ENCODE measurements around the gene ZBTB20. TPM values are rescaled to one million over a fixed set of nuclear protein-coding genes. Genes with fewer than 3 reads are reported as not detected.

The ZBTB20 gene
- total and polyA plus RNA-seq, 12 donors, result 0.57 to 105 (median 86.8) TPM

- peaks cover 0 to 24% (median 0%) of the 10 kb centered on the region in 11 donors for H3K9me3 ChIP-seq
- H3K36me3 ChIP-seq, result no peaks in the 10 kb centered on the region
- ATAC-seq (no peak), DNase-seq (no peak)
- intact Hi-C loops (cut with DNase I), result no loop called here
- peaks cover 0 to 7% (median 0%) of the 10 kb centered on the region in 9 donors for H3K4me1 ChIP-seq
- no peak for TF ChIP-seq CTCF (IDR thresholded peaks at IDR 0.05)
- WGBS, 2 donors, result 92 to 96% methylated on average over 2 of the region's 2 CpGs
- no peak overlapping the region for H3K27ac ChIP-seq
- H3K4me3 ChIP-seq, result no peak overlapping the region
- H3K27me3 ChIP-seq, result no peaks in the 10 kb centered on the region
Observed at GRCh38 chr3:114942773-114943172, 204.3 kb downstream of the ZBTB20 start.

- no peak for ATAC-seq
- WGBS, 2 donors, result 96 to 97% methylated on average over 3 of the region's 3 CpGs
Observed at GRCh38 chr3:114941626-114942309, 205.3 kb downstream of the ZBTB20 start.

GRCh38 chr3:114939920-114940319 lies 207.2 kb downstream of the ZBTB20 start:
- Histone ChIP-seq H3K9me3 (peaks cover 0 to 7% (median 0%) of the 10 kb centered on the region in 11 donors), H3K27me3 (no peaks in the 10 kb centered on the region), H3K4me1 (peaks cover 0 to 7% (median 0%) of the 10 kb centered on the region in 9 donors), H3K4me3 (no peak overlapping the region), H3K36me3 (no peaks in the 10 kb centered on the region), H3K27ac (no peak overlapping the region)
- intact Hi-C loops (cut with DNase I), result no loop called here
- no peak for TF ChIP-seq CTCF (IDR thresholded peaks at IDR 0.05)
- DNase-seq (no peak), ATAC-seq (no peak)

More at GRCh38 chr3:114941626-114942309, 205.3 kb downstream of the ZBTB20 start:
- intact Hi-C loops (cut with DNase I), result no loop called here
- no peaks in the 10 kb centered on the region for H3K36me3 ChIP-seq
- H3K27ac ChIP-seq, result no peak overlapping the region
- TF ChIP-seq CTCF (IDR thresholded peaks at IDR 0.05), result no peak
- no peak for DNase-seq
- no peak overlapping the region for H3K4me3 ChIP-seq
- peaks cover 0 to 7% (median 0%) of the 10 kb centered on the region in 9 donors for H3K4me1 ChIP-seq
- no peaks in the 10 kb centered on the region for H3K27me3 ChIP-seq
- peaks cover 0 to 20% (median 0%) of the 10 kb centered on the region in 11 donors for H3K9me3 ChIP-seq

GRCh38 chr3:114933407-114933806 lies 213.7 kb downstream of the ZBTB20 start:
- Histone ChIP-seq H3K4me3 (no peak overlapping the region), H3K4me1 (peaks cover 0 to 10% (median 0%) of the 10 kb centered on the region in 9 donors), H3K36me3 (peaks cover 0 to 7% (median 0%) of the 10 kb centered on the region in 9 donors), H3K9me3 (peaks cover 0 to 7% (median 0%) of the 10 kb centered on the region in 11 donors), H3K27ac (no peak overlapping the region), H3K27me3 (no peaks in the 10 kb centered on the region)
- no peak for TF ChIP-seq CTCF (IDR thresholded peaks at IDR 0.05)
- peak in 1 of 8 donors; percentile 22 for ATAC-seq
- 90 to 95% methylated on average over 1 of the region's 1 CpG for WGBS, 2 donors
- intact Hi-C loops (cut with DNase I), result no loop called here
- no peak for DNase-seq

Measured in heart right ventricle (tissue), 16 donors.